DMS153 (cell line): ENCODE results near the gene H6PD.
"Not testable (repeated sequence)": the region's sequence is repeated elsewhere in the genome, so short reads cannot be mapped to it uniquely, and the experiment has no call there.

Experiments used
- DNase-seq: peaks from one replicate; lab custom pipeline; 2025; lab: John Stamatoyannopoulos, UW

H6PD gene

DNA sequence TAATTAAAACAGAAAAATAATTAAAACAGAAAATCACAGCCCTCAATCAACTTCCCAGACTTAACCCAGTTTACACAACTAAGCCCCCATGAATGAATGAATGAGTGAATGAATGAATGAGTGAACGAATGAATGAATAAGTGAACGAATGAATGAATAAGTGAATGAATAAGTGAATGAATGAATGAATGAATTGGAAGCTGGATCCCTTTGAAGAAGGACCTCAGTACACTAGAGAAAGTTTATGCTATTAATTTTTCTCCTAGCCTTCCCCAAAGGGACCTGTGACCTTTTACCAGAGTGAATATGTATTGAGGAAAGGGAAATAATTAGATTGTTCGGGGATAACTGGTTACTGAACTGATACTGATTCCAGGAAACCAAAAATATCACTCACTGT is 63.7 kb downstream of the H6PD start:
- no peak for DNase-seq

DNA sequence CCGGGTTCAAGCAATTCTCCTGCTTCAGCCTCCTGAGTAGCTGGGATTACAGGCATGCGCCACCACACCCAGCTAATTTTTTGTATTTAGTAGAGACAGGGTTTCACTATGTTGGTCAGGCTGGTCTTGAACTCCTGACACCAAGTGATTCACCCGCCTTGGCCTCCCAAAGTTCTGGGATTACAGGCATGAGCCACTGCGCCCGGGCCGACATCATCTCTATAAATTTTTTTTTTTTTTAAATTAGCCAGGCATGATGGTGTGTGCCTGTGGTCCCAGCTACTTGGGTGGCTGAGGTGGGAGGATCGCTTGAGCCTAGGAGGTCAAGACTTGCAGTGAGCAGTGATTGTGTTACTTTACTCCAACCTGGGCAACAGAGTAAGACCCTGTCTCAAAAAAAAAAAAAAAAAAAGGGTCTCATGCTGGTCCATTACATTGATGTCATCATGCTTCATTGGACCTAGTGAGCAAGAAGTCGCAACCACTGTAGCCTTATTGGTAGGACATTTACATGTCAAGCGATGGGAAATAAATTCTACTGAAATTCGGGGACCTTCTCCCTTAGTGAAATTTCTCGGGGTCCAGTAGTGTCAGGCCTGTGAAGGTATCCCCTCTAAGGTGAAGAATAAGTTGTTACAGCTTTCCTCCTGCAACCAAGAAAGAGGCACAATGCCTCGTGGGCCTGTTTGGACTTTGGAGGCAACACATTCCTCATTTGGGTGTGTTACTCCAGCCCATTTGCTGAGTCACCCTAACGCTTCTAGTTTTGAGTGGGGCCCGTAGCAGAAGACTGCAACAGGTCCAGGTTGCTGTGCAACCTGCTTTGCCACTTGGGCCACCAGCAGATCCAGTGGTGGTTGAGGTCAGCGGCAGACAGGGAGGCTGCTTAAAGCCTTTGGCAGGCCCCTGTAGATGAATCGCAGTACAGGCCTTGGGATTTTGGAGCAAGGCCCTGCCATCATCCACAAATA is 65.3 kb downstream of the H6PD start:
- not testable (repeated sequence) for DNase-seq

DNA sequence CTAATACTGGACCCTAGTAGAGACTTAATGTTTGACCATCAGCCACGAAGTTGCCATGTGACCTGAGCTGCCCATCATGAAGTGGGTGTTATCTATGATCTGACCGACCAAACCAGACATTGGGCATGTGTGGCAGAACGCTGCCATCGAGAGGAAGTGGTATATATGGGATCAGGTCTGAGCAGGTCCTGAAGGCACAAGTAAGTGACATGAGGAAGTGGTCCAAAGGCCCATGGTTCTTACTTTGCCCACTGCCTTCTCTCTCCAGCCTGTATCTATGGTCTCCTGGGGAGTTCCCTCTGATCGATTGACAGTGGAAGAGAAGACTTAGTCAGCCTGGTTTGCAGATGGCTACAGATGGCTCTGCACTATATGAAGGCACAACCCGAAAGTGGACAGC is 66.0 kb downstream of the H6PD start:
- DNase-seq: no peak

DNA sequence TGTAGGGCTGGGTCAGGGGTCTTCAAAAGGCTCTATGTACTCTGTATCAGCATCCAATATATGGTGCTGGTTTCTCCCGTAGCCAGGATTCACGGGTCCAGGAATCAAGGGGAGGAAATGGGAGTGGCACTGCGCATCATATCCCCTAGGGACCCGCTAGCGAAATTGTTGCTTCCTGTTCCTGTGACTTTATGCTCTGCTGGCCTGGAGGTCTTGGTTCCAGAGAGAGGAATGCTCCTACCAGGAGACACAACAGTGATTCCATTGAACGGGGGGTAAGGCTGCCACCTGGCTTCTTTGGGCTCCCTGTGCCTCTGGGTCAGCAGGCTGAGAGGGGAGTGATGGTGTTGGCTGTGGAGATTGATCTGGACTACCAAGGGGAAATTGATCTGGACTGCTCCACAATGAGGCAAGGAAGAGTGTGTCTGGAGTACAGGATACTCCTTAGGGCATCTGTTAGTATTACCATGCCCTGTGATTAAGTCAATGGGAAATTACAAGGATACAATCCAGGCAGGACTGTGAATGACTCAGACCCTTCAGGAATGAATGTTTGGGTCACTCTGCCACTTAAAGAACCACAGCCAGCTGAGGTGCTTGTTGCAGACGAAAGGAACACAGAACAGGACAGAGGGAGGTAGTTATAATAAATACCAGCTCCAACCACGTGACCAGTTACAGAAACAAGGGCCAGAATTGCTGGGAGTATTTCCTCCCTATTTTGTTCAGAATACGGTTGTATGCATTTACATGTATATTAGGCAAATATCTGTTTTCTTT is 68.4 kb downstream of the H6PD start:
- peak; percentile 40 for DNase-seq

DNA sequence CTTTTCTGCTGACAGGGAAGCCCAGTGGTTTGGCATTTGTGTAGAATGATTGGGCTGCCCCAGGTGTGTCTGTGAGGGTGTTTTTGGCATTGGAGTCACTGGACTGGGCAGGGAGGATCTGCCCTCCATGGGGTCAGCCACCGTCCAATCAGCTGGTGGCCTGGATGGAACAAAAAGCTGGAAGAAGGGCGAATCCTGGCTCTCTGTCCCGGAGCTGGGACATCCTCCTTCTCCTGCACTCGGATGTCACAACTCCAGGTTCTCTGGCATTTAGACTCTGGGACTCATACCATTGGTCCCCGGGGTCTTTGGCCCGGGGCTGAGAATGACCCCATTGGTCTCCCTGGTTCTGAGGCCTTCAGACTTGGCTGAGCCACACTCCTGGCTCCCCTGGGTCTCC is 69.3 kb downstream of the H6PD start:
- no peak for DNase-seq

DNA sequence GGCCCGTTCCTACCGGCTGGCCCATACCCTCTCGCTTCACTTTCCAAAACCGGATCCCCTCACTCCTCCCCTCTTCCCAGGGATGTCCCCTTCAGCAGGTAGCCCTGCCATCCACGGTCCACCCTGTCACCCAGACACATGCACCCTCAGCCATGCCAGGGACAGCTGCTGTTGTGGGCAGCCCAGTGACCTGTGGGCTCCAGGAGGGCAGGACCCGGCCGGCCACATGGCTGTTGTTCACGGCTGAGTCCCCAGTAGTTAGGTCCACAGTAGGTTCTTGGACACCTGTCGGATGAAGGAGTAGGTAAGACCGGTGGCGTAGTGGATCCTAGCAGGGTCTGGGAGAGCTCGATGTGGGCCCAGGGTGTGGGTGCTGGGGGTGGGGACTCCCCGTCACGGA is 70.6 kb downstream of the H6PD start:
- DNase-seq: no peak

DNA sequence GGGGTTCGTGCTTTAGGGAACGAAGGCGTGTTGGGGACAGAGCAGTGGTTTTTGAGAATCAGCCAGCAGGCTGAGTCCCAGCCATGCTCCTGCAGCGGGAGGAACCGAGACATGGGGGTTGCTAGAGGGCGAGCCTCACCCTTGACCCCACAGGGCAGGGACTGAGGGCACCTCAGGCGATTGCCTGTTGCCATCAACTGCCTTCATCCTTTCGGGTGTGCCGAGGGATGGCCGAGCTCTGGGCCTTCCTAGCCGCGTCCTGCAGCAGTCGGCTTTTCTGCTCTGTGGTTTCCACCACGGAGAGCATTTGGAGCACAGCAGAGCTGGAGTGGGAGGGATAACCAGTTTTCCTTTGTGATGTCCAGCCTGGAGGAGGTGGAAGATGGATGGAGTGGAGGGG is 71.4 kb downstream of the H6PD start:
- DNase-seq: no peak

DNA sequence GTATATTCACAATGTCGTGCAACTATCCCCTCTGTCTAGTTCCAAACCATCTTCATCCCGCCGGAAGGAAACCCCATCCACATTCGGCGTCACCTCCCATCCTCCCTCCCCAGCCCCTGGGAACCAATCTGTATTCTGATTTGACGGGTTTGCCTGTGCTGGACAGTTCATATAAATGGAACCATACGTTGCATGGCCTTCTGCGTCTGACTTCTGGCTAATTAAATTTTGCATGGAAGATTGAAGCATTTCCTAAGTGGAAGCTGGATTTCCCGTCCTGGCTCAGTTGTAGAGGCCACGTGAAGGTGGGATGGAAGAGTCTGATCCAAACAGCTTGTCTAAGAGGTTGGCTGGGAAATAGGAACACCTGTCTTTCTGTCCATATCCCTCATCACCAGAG is 72.7 kb downstream of the H6PD start:
- no peak for DNase-seq

DNA sequence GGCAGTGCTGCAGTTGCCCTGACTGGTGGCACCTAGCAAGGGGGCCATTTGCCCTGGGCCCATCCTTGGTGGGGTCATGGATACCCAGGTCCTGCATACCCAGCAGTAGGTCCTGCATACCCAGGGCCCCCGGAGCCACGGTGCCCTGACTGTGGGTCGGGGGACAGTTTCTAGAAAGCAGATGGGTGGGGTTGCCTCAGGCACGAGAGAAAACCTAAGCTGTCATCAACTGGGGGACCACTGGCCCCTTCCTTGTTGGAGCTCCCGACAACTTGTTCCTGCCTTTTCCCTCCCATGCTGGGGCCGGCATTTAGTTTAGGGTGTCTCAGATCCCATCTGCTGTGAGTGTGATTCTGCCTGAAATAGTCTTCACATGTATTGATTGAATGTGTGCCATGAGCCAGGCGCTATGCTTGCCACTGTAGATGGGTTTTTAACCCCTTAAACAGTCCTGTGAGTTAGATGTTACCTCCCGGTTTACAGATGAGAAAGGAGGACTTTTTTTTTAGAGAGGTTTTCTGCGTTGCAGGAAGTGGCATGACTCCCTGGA is 73.7 kb downstream of the H6PD start:
- DNase-seq: no peak

DNA sequence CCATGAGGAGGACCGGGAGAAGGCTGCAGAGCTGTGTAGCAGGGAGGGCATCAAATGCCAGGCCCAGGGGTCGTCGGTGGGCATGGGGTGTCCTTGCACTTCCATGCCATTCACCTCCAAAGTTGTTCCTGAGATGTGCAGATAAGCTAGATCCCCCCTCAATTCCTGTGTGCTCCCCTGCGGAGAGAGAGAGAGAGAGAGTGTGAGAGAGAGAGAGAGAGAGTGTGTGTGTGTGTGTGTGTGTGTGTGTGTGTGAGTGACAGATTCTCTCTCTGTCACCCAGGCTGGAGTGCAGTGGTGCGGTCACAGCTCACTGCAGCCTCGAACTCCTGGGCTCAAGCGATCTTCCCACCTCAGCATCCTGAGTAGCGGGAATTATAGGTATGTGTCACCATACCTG is 74.5 kb downstream of the H6PD start:
- no peak for DNase-seq

DNA sequence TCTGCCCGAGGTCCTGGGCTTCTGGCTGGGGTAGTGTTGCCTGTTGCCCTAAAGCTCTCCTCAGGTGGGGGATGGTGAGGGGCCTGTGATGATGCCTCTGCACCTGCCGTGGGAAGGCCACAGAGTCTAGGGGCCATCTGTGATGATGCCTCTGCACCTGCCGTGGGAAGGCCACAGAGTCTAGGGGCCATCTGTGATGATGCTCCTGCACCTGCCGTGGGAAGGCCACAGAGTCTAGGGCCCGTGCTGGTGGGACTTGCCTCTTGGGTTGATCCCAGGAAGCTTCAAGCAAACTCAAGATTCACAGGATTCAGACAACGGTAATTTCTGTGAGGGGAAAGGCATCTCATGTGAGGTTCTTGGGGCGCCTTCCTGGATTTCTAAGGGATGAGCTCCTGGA is 75.4 kb downstream of the H6PD start:
- no peak for DNase-seq

DNA sequence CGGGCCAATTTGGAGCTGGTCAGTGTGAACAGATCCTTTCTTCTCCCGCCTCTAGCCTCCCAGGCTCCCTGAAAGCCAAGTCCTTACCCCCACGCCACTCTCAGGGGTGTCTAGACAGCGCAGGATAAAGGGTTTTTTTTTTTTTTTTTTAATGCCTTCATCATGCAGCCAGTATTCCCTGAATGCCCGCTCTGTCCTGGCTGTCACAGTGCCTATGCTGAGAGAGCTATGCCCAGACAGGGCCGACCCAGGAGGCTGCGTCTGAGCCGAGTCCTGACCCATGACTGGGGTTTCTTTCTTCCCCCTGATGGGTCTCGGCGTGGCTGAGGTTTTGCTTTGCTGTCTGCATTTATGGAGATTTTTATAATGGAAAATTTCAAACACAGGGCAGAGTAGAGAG is 76.5 kb downstream of the H6PD start:
- DNase-seq: no peak

DNA sequence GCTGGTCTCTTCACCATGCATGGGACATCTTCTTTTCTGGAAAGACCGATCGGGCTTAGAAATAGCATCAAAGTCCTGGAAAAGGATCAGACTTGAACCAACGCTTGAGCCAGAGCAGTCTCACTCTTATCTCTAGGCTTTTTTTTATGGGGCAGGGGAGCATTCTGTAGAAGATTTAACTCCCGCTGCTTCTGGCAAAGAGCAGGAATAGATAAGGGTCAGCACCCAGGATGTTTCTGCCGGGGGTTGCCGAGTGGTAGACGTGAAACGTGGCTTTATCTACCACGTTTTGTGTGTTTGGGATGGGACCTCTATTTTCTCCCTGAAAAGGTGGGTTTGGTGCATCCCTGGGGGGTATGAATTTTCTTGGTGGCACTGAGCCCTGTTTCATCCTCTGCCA is 76.9 kb downstream of the H6PD start:
- DNase-seq: no peak

DNA sequence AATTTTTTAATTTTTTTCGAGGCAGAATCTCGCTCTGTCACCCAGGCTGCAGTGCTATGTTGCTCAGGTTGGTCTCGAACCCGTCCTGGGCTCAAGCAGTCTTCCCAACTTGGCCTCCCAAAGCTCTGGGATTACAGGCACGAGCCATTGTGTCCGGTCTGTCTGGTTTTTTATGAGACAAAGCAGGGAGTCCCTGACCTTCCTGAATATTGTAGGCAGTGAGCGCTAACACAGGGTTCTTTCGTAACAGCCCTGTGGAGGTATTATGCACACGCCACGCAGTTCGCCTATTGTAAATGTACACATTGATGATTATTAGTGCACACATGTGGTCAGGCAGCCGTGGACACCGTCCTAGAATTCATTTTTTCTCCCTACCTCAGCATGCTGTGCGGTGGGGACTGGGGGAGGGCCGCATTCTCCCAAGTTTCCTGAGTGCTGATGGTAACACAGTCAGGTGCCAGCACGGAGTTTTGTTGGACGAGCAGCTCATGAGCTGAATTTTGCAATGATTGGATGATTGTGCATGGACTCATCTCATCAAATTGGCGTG is 77.7 kb downstream of the H6PD start:
- no peak for DNase-seq

DNA sequence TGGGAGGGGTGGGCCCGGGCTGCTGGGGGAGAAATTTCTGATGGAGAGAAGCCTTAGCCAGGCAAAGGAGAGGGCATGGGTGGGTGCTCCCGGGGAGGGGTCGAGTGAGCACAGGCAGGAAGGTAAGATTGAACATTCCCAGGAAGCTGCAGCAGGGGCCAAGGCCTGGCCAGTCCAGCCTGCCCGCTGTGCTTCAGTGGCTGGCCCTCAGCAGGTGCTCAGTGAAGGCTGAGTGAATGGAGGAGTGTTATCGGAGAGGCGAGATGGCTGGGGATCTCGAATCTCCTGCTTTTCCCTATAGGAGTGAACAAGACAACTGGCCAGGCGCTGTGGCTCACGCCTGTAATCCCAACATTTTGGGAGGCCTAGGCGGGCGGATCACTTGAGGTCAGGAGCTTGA is 79.0 kb downstream of the H6PD start:
- no peak for DNase-seq

DNA sequence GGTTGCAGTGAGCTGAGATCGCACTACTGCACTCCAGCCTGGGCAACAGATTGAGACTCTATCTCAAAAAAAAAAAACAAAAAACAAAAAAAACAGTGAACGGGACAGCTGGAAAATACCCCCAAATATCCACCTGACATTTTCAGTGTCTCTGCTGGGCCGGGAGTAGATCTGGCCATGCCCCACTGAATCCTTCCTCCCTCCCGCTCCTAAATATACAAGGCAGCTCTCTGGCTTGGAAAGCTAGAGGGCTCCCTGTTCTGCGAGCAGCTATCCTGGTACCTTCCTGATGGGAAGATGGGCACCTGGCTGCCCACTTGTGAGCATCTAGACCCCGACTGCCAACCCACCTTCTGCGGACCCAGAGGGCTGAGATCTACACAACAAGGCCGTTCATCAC is 79.5 kb downstream of the H6PD start:
- no peak for DNase-seq

DNA sequence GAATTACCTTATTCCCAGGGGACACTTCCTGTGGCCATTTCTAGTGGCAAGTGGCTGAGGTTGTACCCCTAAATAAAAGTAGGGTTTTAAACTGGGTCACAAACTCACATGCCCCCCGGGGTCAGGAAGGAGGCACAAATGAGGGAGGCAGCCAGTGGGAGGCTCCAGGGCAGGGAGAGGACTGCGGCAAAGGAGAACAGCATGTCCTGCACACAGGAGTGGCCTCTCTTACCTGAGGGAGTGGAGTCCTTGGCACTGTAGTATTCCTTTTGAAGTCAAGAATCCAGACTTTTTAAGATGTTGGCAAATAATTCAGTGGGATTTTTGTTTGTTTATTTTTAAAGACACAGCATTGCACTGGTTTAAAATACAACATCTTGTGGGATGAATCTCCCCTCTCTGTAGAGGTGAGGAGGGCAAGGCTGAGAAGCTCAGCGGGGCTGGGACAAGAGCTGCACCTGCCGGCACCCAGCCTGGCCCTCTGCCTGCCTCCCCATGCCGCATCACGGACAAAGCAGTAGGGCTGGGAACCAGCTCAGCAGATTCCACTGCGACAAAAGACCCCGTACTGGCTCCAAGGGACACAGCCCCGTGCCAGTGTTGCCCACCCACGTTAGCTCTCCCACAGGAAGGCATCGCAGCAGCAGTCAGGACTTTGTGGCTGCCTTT is 80.3 kb downstream of the H6PD start:
- no peak for DNase-seq

DNA sequence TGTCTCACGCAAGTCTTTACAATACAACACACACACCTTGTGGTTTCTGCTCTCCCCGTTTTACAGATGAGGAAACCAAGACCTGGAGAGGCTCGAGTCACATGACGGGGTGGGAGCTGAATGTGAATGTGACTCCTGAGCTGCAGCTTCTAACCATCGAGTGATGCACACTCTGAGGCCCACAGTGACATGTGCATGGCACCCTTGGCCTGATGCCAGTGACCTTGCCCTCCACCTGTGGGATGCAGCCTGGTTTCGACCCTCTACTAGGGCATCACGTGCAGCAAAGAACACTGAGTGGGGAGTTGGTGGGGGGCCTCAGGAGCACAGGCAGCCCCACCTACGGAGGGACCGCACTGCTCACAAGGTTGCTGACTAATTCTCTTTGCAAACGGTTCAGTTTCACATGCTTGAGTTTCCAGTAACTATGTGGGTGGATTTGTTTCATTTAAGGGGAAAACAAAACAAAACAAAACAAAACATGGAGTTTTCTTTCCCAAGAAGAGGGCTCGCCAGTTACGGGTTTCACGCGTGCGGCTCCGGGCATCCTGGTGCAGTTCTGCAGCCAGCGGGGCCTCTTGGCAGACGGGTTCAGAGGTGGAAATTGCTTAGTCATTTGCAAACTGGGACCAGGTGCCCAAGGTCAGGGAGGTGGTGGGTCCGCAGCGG is 81.0 kb downstream of the H6PD start:
- no peak for DNase-seq

DNA sequence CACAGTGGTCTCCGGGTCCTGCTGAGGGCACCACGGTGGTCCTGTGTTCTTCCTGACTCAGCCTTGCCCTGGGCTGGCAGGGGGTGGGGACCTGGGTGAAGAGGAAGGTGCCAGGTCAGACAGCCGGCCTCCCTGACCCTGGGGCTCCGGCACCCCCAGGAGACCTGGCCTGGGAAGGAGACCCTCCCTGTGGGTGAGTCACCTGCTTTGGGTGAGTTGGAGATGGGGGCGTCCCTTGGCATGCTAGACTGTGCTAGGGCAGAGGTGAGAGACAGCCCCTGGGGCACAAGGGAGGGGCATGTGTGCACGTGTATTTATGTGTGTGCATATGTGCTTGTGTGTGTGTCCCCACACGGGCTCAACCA is 81.5 kb downstream of the H6PD start:
- no peak for DNase-seq

DNA sequence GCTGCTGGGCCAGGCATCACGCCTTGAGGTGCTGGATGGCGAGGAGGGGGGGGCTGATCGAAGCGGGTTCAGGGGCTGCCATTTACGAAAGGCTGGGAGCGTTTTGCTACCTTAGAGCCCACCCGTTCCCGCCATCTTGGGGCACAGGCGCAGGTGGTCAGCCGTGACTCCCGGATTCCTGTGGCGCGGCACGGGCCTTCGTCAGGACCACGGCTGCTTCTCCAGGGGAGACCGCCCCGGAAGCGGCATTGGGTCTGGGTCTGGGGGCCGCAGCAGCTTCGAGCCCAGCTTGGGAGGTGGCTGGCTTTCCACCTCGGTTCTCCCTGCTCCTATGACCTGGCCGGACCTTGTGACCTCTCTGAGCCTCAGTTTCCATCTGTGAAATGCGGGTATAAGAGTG is 81.9 kb downstream of the H6PD start:
- no peak for DNase-seq

DNA sequence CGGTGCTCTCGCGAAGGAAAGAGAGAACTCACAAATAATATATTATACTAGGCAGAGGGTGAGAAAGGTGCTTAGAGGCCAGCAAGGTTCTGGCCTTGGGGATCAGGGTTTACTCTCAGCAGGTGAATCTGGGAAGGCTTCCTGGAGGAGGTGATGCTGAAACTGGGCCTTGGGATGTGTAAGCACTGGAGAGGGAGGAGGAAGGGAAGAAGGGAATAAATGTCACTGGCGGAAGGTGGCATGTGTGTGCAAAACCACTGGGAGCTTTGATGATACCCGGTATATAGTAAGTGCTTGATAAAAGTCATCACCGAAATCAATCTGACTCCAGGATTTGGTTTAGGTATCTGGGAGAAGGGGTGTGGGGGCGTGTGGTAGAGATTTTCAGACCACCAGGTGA is 82.5 kb downstream of the H6PD start:
- no peak for DNase-seq
